Stomach (tissue), 9 donors: ENCODE results near the gene JAML. TPM values are rescaled to one million over a fixed set of nuclear protein-coding genes. Genes with fewer than 3 reads are reported as not detected.

Experiments
- DNase-seq, 2 donors: peaks; one replicate each; pipeline versions ENCODE4 v3.0.0 to v3.0.0-alpha.2; 2013 to 2019
- H3K27ac ChIP-seq, 5 donors: fragments of 200-600 bp in 4 of 5; sonication (generic) in 4 of 5; one replicate each; pipeline ENCODE4 v1.5.1; 2013 to 2019; ENCODE audit warnings: mild to moderate bottlenecking in 1 of 5, moderate library complexity in 1 of 5
- H3K27me3 ChIP-seq, 3 donors: fragments of 200-600 bp; sonication (generic); one replicate each; pipeline ENCODE4 v1.5.1; 2017 to 2019; ENCODE audit warnings: mixed run types in 1 of 3
- H3K36me3 ChIP-seq, 4 donors: fragments of 200-600 bp; sonication (generic); 1 replicate in 3 of 4; 2 replicates in 1 of 4; pipeline ENCODE4 v1.5.1; 2016 to 2019
- H3K4me1 ChIP-seq, 4 donors: fragments of 200-600 bp; sonication (generic); one replicate each; pipeline ENCODE4 v1.5.1; 2016 to 2019
- H3K4me3 ChIP-seq, 4 donors: fragments of 200-600 bp; sonication (generic) in 3 of 4; one replicate each; pipeline ENCODE4 v1.5.1; 2016 to 2019; ENCODE audit warnings: mild to moderate bottlenecking in 1 of 4
- H3K9me3 ChIP-seq, 4 donors: fragments of 200-600 bp; sonication (generic); one replicate each; pipeline ENCODE4 v1.5.1; 2016 to 2019
- EP300 ChIP-seq: sonication (generic); formaldehyde crosslinking; IDR thresholded peaks from one replicate; pipeline ENCODE4 v1.6.1; 2017; ENCODE audit warnings: antibody characterized with exemption
- POLR2A ChIP-seq, 4 donors: fragments of 450-650 bp; IDR thresholded peaks; one replicate each; pipeline ENCODE4 v1.6.1; 2016; ENCODE audit warnings: antibody characterized with exemption in 4 of 4, control low read depth in 2 of 4, mild to moderate bottlenecking in 1 of 4, moderate library complexity in 1 of 4
- POLR2AphosphoS5 ChIP-seq, 3 donors: sonication (generic); formaldehyde crosslinking; IDR thresholded peaks; one replicate each; pipeline ENCODE4 v1.6.1; 2016; ENCODE audit warnings: antibody characterized with exemption in 3 of 3
- WGBS, 5 donors: extraction: QIAGEN DNeasy Blood & Tissue Kit in 3 of 5; methylation state at CpG; one replicate each; pipeline versions ENCODE4 v1.1.5 to v1.1.7; 2013 to 2018; 5-methylcytosine and 5-hydroxymethylcytosine counted together
- intact Hi-C: fragments of 100-400 bp; cut with DNase I; formaldehyde crosslinking; loops from one replicate; pipeline ENCODE4 v1.15.1; 2023; ENCODE audit warnings: low total_unique reads
- polyA plus RNA-seq, 3 donors: library from polyadenylated mRNA; stranded (reverse); fragments of 200-250 nt; gene quantifications; one replicate each; pipeline ENCODE4 v1.2.3, GENCODE V29; 2013
- total RNA-seq, 5 donors: library from RNA; depleted of rRNA; stranded (reverse); fragments of >200 nt; gene quantifications; one replicate each; pipeline versions ENCODE4 v1.1.0 to v1.2.3, GENCODE V29; 2014 to 2016
- TF ChIP-seq, protein P1 (sequence below), 7 experiments: fragments of 450-650 bp in 4 of 7; fragments of 200-600 bp in 3 of 7; sonication (generic) in 3 of 7; IDR thresholded peaks; one replicate each; pipeline ENCODE4 v1.5.1; 2016 to 2019; ENCODE audit warnings: antibody characterized with exemption in 7 of 7, control low read depth in 2 of 7, mild to moderate bottlenecking in 1 of 7
- donor health status: healthy with polysubstance abuse.
- donor health status: Bipolar disorder and iron deficiency.
- donor health status: healthy.

The JAML gene
- total and polyA plus RNA-seq, 8 donors, result 3.7 to 35.0 (median 12.8) TPM

DNA sequence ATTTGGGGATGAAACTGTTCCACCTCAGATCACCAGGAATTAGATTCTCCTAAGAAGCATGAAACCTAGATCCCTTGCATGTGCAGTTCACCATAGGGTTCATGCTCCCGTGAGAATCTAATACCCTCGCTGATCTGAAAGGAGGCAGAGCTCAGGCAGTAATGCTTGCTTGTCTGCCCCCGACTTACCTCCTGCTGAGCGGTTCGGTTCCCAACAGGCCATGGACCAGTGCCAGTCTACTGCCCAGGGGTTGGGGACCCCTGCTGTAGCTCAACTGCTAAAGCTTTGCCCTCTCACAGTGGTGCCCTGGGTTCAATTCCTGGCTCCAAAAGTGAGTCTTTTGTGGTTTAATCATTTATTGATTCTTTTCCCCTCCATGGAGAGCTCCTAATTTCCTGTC lies 3.4 kb downstream of the JAML start:
- Histone ChIP-seq H3K9me3 (no peaks in the 10 kb centered on the region), H3K27me3 (peaks cover 0 to 15% (median 0%) of the 10 kb centered on the region in 3 donors), H3K27ac (no peak overlapping the region), H3K4me1 (peaks cover 0 to 17% (median 0%) of the 10 kb centered on the region in 4 donors), H3K36me3 (peaks cover 0 to under 1% (median 0%) of the 10 kb centered on the region in 4 donors), H3K4me3 (no peak overlapping the region)
- TF ChIP-seq, protein P1, sequence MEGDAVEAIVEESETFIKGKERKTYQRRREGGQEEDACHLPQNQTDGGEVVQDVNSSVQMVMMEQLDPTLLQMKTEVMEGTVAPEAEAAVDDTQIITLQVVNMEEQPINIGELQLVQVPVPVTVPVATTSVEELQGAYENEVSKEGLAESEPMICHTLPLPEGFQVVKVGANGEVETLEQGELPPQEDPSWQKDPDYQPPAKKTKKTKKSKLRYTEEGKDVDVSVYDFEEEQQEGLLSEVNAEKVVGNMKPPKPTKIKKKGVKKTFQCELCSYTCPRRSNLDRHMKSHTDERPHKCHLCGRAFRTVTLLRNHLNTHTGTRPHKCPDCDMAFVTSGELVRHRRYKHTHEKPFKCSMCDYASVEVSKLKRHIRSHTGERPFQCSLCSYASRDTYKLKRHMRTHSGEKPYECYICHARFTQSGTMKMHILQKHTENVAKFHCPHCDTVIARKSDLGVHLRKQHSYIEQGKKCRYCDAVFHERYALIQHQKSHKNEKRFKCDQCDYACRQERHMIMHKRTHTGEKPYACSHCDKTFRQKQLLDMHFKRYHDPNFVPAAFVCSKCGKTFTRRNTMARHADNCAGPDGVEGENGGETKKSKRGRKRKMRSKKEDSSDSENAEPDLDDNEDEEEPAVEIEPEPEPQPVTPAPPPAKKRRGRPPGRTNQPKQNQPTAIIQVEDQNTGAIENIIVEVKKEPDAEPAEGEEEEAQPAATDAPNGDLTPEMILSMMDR (IDR thresholded peaks at IDR 0.05), result no peak
- TF ChIP-seq POLR2A (IDR thresholded peaks at IDR 0.05) (no peak), EP300 (no peak), POLR2AphosphoS5 (IDR thresholded peaks at IDR 0.05) (no peak)
- WGBS, 5 donors, result 71 to 81% (median 74%) methylated on average over 5 of the region's 5 CpGs
- intact Hi-C loops, result no loop called here
- no peak for DNase-seq

DNA sequence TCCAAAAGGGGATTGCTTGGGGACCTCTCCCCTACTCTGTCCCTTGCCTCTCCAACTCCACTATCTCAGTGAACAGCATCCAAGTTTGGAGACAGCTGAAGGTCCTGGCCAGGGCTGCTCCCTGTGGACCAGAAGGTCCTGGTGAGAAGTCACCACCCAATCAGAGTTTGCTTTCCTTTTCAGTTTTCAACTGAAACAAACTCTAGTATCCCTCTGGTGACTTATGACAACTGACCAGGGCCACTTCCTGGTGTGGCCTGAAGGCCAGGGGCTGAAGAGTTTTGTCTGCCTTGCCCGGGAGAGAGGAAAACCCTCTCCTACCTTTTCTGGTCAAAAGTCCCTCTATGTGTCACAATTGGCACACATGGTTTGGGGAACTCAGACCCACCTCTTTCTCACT lies 5.1 kb downstream of the JAML start:
- intact Hi-C loops, result no loop called here
- Histone ChIP-seq H3K9me3 (no peaks in the 10 kb centered on the region), H3K4me1 (peaks cover 0 to 19% (median 0%) of the 10 kb centered on the region in 4 donors), H3K4me3 (peak overlapping the region in 1 of 4 donors; percentile 1), H3K36me3 (no peaks in the 10 kb centered on the region), H3K27ac (peak overlapping the region in 1 of 5 donors; percentile 37), H3K27me3 (peaks cover 0 to 15% (median 0%) of the 10 kb centered on the region in 3 donors)
- 56 to 73% (median 64%) methylated on average over 1 of the region's 1 CpG for WGBS, 5 donors
- DNase-seq, result no peak
- TF ChIP-seq, protein P1 (IDR thresholded peaks at IDR 0.05), result no peak
- TF ChIP-seq POLR2A (IDR thresholded peaks at IDR 0.05) (no peak), EP300 (no peak), POLR2AphosphoS5 (IDR thresholded peaks at IDR 0.05) (no peak)

DNA sequence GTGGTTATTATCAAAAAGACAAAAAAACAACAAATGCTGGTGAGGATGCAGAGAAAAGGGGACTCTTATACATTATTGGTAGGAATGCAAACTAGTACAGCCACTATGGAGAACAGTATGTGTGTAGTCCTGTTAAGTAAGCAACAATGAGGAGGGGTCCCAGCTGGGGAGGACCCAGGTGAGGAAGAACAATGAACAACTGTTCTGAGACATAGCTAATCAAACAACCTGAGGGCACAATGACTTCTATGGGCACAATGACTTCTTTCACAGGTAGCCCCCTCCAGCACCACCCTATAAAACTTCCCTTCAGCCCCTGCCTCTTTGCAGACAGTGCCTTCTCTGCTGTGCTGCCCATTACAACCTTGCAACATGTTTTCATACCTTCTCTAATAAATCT lies 5.6 kb downstream of the JAML start:
- Histone ChIP-seq H3K27me3 (peaks cover 0 to 15% (median 0%) of the 10 kb centered on the region in 3 donors), H3K4me1 (peaks cover 0 to 22% (median 1%) of the 10 kb centered on the region in 4 donors), H3K27ac (no peak overlapping the region), H3K36me3 (no peaks in the 10 kb centered on the region), H3K4me3 (no peak overlapping the region), H3K9me3 (no peaks in the 10 kb centered on the region)
- DNase-seq, result no peak
- TF ChIP-seq EP300 (no peak), POLR2A (IDR thresholded peaks at IDR 0.05) (no peak), POLR2AphosphoS5 (IDR thresholded peaks at IDR 0.05) (no peak)
- TF ChIP-seq, protein P1 (IDR thresholded peaks at IDR 0.05), result no peak
- intact Hi-C loops, result no loop called here

DNA sequence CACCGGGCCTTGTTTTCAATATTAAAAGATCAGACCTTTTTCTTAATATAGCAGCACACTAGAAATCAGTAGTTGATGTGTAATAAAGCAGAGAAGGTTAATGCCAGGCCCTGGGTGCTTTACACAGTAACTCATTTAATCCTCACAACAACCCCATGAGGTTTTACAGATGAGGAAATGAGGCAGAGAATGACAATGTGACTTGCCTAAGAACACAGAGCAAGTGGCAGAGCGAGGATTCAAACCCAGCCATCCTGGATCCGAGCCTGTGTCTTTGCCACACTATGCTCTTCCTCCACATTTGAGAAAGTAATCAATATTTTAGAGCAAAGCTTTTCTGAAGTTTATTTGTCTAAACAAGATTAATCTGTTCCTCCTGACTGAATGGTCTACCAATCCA lies 7.2 kb downstream of the JAML start:
- no peak overlapping the region for H3K4me3 ChIP-seq
- H3K9me3 ChIP-seq, result no peaks in the 10 kb centered on the region
- intact Hi-C loops, result no loop called here
- peaks cover 0 to 19% (median 0%) of the 10 kb centered on the region in 3 donors for H3K27me3 ChIP-seq
- TF ChIP-seq POLR2A (IDR thresholded peaks at IDR 0.05) (no peak), EP300 (no peak), POLR2AphosphoS5 (IDR thresholded peaks at IDR 0.05) (no peak)
- TF ChIP-seq, protein P1 (IDR thresholded peaks at IDR 0.05), result no peak
- WGBS, 5 donors, result 82 to 92% (median 84%) methylated on average over 3 of the region's 3 CpGs
- no peaks in the 10 kb centered on the region for H3K36me3 ChIP-seq
- no peak for DNase-seq
- H3K4me1 ChIP-seq, result peaks cover 0 to 39% (median 10%) of the 10 kb centered on the region in 4 donors
- no peak overlapping the region for H3K27ac ChIP-seq
